ENCODE results near the gene SP110. TPM values are rescaled to one million over a fixed set of nuclear protein-coding genes. Genes with fewer than 3 reads are reported as not detected.

SP110 gene
- total and polyA plus RNA-seq, 8 donors = 22.9 to 48.4 (median 39.3) TPM

GRCh38 chr2:230174466-230174865, 45.3 kb downstream of the SP110 start:
- no peak overlapping the region for H3K27ac ChIP-seq
- ATAC-seq = no peak
- H3K36me3 ChIP-seq = peaks cover 0 to 92% of the 10 kb centered on the region in 2 donors
- H3K4me3 ChIP-seq = no peak overlapping the region
- no peaks in the 10 kb centered on the region for H3K27me3 ChIP-seq
- TF ChIP-seq CTCF (IDR thresholded peaks at IDR 0.05) = no peak
- DNase-seq = no peak
- H3K9me3 ChIP-seq = no peaks in the 10 kb centered on the region
- peaks cover 0 to 13% of the 10 kb centered on the region in 2 donors for H3K4me1 ChIP-seq
- intact Hi-C loops (cut with DNase I) = no loop called here

DNA sequence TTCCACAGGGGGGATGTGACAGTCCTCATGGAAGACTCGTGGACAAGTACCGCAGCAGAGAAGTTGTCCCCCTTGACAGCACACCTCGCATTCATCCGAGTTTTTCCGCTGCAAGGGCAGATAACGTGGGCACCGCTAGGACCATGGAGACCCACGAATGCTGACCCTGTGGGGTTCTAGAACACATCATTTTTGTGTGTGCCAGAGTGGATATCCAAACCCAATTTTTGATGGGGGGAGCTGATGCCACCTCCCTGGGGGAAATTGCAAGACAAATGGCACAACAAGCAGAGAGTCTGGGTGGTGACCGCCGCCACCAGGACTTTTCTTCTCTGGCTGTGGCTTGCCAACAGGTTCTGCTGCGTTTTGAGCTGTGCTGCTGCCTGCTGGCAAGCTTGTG, 46.9 kb downstream of the SP110 start:
- no peak overlapping the region for H3K27ac ChIP-seq
- H3K27me3 ChIP-seq = no peaks in the 10 kb centered on the region
- ATAC-seq = no peak
- intact Hi-C loops (cut with DNase I) = no loop called here
- TF ChIP-seq CTCF (IDR thresholded peaks at IDR 0.05) = no peak
- H3K9me3 ChIP-seq = no peaks in the 10 kb centered on the region
- peaks cover 0 to 91% of the 10 kb centered on the region in 2 donors for H3K36me3 ChIP-seq
- no peak overlapping the region for H3K4me3 ChIP-seq
- DNase-seq = no peak
- peaks cover 0 to 13% of the 10 kb centered on the region in 2 donors for H3K4me1 ChIP-seq

- peaks cover 0 to 13% of the 10 kb centered on the region in 2 donors for H3K4me1 ChIP-seq
Measured at GRCh38 chr2:230172156-230172555, 47.6 kb downstream of the SP110 start.

DNA sequence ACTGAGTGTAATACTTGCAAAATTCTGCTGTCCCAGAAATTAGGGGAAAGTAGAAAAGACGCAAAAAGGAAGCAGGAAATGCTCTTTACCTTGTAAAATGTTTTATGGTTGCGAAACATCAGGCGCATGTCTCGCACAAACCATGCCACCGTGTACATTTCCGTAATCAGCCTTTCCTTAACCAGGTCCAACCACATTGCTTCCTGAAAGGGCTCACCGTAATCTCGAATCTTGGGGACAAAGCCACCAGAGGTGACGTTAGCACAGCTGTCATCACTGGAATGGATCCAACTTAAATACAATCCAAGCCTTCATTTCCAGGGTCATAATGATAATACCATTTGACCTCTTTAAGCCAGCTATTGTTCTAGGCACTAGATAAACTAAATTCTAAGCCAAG, 49.3 kb downstream of the SP110 start:
- no peak for TF ChIP-seq CTCF (IDR thresholded peaks at IDR 0.05)
- Histone ChIP-seq H3K9me3 (no peaks in the 10 kb centered on the region), H3K36me3 (peaks cover 0 to 82% of the 10 kb centered on the region in 2 donors), H3K4me1 (peaks cover 0 to 13% of the 10 kb centered on the region in 2 donors), H3K27me3 (no peaks in the 10 kb centered on the region), H3K4me3 (no peak overlapping the region), H3K27ac (peak overlapping the region in 1 of 2 donors; percentile 60)
- intact Hi-C loops (cut with DNase I) = no loop called here
- ATAC-seq (peak; percentile 31), DNase-seq (peak in 1 of 4 donors; percentile 10)

More at GRCh38 chr2:230172156-230172555, 47.6 kb downstream of the SP110 start:
- DNase-seq (no peak), ATAC-seq (no peak)
- Histone ChIP-seq H3K27ac (no peak overlapping the region), H3K27me3 (no peaks in the 10 kb centered on the region), H3K36me3 (peaks cover 0 to 91% of the 10 kb centered on the region in 2 donors), H3K4me3 (no peak overlapping the region), H3K9me3 (no peaks in the 10 kb centered on the region)
- no peak for TF ChIP-seq CTCF (IDR thresholded peaks at IDR 0.05)
- intact Hi-C loops (cut with DNase I) = no loop called here

DNA sequence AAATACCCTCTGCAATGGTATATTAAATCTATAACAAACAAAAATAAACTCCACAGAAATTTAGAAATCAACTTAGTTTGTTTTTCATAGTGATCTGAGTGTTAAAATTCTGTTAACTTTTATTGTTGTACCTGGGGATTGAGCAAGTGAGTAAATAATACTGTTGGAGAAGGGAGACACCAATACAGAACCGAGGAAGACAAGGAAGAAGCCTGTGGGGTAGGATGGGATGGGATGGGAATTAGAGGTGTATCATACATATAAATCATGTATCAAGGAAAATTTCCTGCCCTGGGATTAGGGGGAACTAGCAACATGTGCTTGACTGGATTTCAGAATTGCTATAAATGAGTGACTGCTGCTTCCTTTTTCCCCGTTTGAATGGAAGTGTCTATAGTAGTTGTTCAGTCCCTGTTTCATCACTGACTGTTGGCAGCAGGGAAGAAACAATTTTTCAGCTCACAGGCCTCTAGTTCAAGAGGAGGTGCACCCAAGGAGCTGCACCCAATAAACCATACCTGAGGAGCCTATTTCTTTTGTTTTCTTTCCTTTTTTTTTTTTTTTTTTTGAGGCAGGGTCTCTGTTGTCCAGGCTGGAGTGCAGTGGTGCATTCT, 53.1 kb downstream of the SP110 start:
- DNase-seq (no peak), ATAC-seq (no peak)
- Histone ChIP-seq H3K4me3 (no peak overlapping the region), H3K9me3 (no peaks in the 10 kb centered on the region), H3K4me1 (peaks cover 0 to 13% of the 10 kb centered on the region in 2 donors), H3K36me3 (peaks cover 0 to 49% of the 10 kb centered on the region in 2 donors), H3K27me3 (no peaks in the 10 kb centered on the region), H3K27ac (no peak overlapping the region)
- intact Hi-C loops (cut with DNase I) = no loop called here
- no peak for TF ChIP-seq CTCF (IDR thresholded peaks at IDR 0.05)
